ENCODE data around the gene EHBP1. TPM values are rescaled to one million over a fixed set of nuclear protein-coding genes. Genes with fewer than 3 reads are reported as not detected.

Gene EHBP1
- total RNA-seq (25.6 TPM), polyA plus RNA-seq (10 to 100 TPM in 2 of 4 donors, 1 to 10 TPM in 2; 8.5 to 17.6 (median 10.0) TPM)

- Mint-ChIP-seq H3K4me3 (peak within 1 kb of the TSS; percentile 96 to 100 (median 98)), H3K36me3 (peaks cover 8% of the 10 kb centered on the region), H3K27ac (peak within 1 kb of the TSS; percentile 77 to 89 (median 87)), H3K27me3 (peaks cover 19% of the 10 kb centered on the region), H3K9me3 (no peaks in the 10 kb centered on the region), H3K4me1 (peaks cover 15 to 38% (median 32%) of the 10 kb centered on the region in 4 donors)
- peak; percentile 97 to 99 for ATAC-seq (ENCODE audit: low read depth in 2 of 2)
- H3K36me3 ChIP-seq (ENCODE audit: control insufficient read depth, insufficient read depth, low read length), result no peaks in the 10 kb centered on the region
- peak; percentile 96 to 99 (median 96) for DNase-seq
- H3K4me3 ChIP-seq (ENCODE audit: low read depth, low read length), result peak within 1 kb of the TSS; percentile 86
- H3K27ac ChIP-seq (ENCODE audit: insufficient read depth, low read length, poor library complexity, severe bottlenecking), result peak within 1 kb of the TSS; percentile 38
- no peaks in the 10 kb centered on the region for H3K9me3 ChIP-seq (ENCODE audit: control insufficient read depth in 2 of 2, low read length in 2 of 2)
- peaks cover 27% of the 10 kb centered on the region for H3K4me1 ChIP-seq (ENCODE audit: control insufficient read depth, insufficient read depth, low read length, poor library complexity, severe bottlenecking)
- H3K27me3 ChIP-seq (ENCODE audit: control insufficient read depth, insufficient read depth, low read length), result no peaks in the 10 kb centered on the region
These were observed at the start of gene EHBP1 for GRCh38 chr2:62705007-62705829. TSS of gene EHBP1 (plus strand) at chr2:62705713. CDS start at chr2:62707192, 1,479 bp downstream.

- Mint-ChIP-seq H3K4me1 (peaks cover 0 to 4% (median 0%) of the 10 kb centered on the region in 4 donors), H3K4me3 (no peak overlapping the region), H3K27ac (no peak overlapping the region), H3K36me3 (no peaks in the 10 kb centered on the region), H3K9me3 (peaks cover 0 to 3% (median 0%) of the 10 kb centered on the region in 7 donors), H3K27me3 (peaks cover 4% of the 10 kb centered on the region)
- no peak overlapping the region for H3K4me3 ChIP-seq (ENCODE audit: low read depth, low read length)
- ATAC-seq (ENCODE audit: low read depth in 2 of 2) (no peak), DNase-seq (no peak)
- no peaks in the 10 kb centered on the region for H3K36me3 ChIP-seq (ENCODE audit: control insufficient read depth, insufficient read depth, low read length)
- no peak overlapping the region for H3K27ac ChIP-seq (ENCODE audit: insufficient read depth, low read length, poor library complexity, severe bottlenecking)
- no peaks in the 10 kb centered on the region for H3K9me3 ChIP-seq (ENCODE audit: control insufficient read depth in 2 of 2, low read length in 2 of 2)
- no peaks in the 10 kb centered on the region for H3K4me1 ChIP-seq (ENCODE audit: control insufficient read depth, insufficient read depth, low read length, poor library complexity, severe bottlenecking)
- H3K27me3 ChIP-seq (ENCODE audit: control insufficient read depth, insufficient read depth, low read length), result no peaks in the 10 kb centered on the region
These were observed 47.7 kb upstream of the EHBP1 start for GRCh38 chr2:62657783-62658182.

GRCh38 chr2:62658891-62659290 lies 46.6 kb upstream of the EHBP1 start:
- Histone ChIP-seq H3K4me3 (ENCODE audit: low read depth, low read length) (no peak overlapping the region), H3K4me1 (ENCODE audit: control insufficient read depth, insufficient read depth, low read length, poor library complexity, severe bottlenecking) (no peaks in the 10 kb centered on the region), H3K9me3 (ENCODE audit: control insufficient read depth in 2 of 2, low read length in 2 of 2) (no peaks in the 10 kb centered on the region), H3K36me3 (ENCODE audit: control insufficient read depth, insufficient read depth, low read length) (no peaks in the 10 kb centered on the region), H3K27ac (ENCODE audit: insufficient read depth, low read length, poor library complexity, severe bottlenecking) (no peak overlapping the region), H3K27me3 (ENCODE audit: control insufficient read depth, insufficient read depth, low read length) (no peaks in the 10 kb centered on the region)
- no peak for ATAC-seq (ENCODE audit: low read depth in 2 of 2)
- Mint-ChIP-seq H3K4me1 (peaks cover 0 to 4% (median 0%) of the 10 kb centered on the region in 4 donors), H3K4me3 (no peak overlapping the region), H3K9me3 (peaks cover 0 to 3% (median 0%) of the 10 kb centered on the region in 7 donors), H3K27me3 (peaks cover 7% of the 10 kb centered on the region), H3K36me3 (no peaks in the 10 kb centered on the region), H3K27ac (no peak overlapping the region)
- no peak for DNase-seq

GRCh38 chr2:62660087-62660486 lies 45.4 kb upstream of the EHBP1 start:
- no peak for ATAC-seq (ENCODE audit: low read depth in 2 of 2)
- Mint-ChIP-seq H3K4me3 (no peak overlapping the region), H3K36me3 (no peaks in the 10 kb centered on the region), H3K9me3 (peaks cover 0 to 2% (median 0%) of the 10 kb centered on the region in 7 donors), H3K27me3 (peaks cover 11% of the 10 kb centered on the region), H3K27ac (no peak overlapping the region), H3K4me1 (peaks cover 0 to 4% (median 0%) of the 10 kb centered on the region in 4 donors)
- no peak for DNase-seq
- no peak overlapping the region for H3K27ac ChIP-seq (ENCODE audit: insufficient read depth, low read length, poor library complexity, severe bottlenecking)
- no peaks in the 10 kb centered on the region for H3K27me3 ChIP-seq (ENCODE audit: control insufficient read depth, insufficient read depth, low read length)
- no peak overlapping the region for H3K4me3 ChIP-seq (ENCODE audit: low read depth, low read length)
- H3K4me1 ChIP-seq (ENCODE audit: control insufficient read depth, insufficient read depth, low read length, poor library complexity, severe bottlenecking), result no peaks in the 10 kb centered on the region
- no peaks in the 10 kb centered on the region for H3K36me3 ChIP-seq (ENCODE audit: control insufficient read depth, insufficient read depth, low read length)
- no peaks in the 10 kb centered on the region for H3K9me3 ChIP-seq (ENCODE audit: control insufficient read depth in 2 of 2, low read length in 2 of 2)

- ATAC-seq (ENCODE audit: low read depth in 2 of 2) (no peak), DNase-seq (no peak)
- Mint-ChIP-seq H3K27ac (no peak overlapping the region), H3K27me3 (peaks cover 11% of the 10 kb centered on the region), H3K36me3 (no peaks in the 10 kb centered on the region), H3K4me3 (no peak overlapping the region), H3K4me1 (peaks cover 0 to 4% (median 0%) of the 10 kb centered on the region in 4 donors), H3K9me3 (peaks cover 0 to 2% (median 0%) of the 10 kb centered on the region in 7 donors)
- Histone ChIP-seq H3K4me1 (ENCODE audit: control insufficient read depth, insufficient read depth, low read length, poor library complexity, severe bottlenecking) (no peaks in the 10 kb centered on the region), H3K9me3 (ENCODE audit: control insufficient read depth in 2 of 2, low read length in 2 of 2) (no peaks in the 10 kb centered on the region), H3K4me3 (ENCODE audit: low read depth, low read length) (no peak overlapping the region), H3K36me3 (ENCODE audit: control insufficient read depth, insufficient read depth, low read length) (no peaks in the 10 kb centered on the region), H3K27ac (ENCODE audit: insufficient read depth, low read length, poor library complexity, severe bottlenecking) (no peak overlapping the region), H3K27me3 (ENCODE audit: control insufficient read depth, insufficient read depth, low read length) (no peaks in the 10 kb centered on the region)
These were observed 44.8 kb upstream of the EHBP1 start for GRCh38 chr2:62660582-62661262.

- ATAC-seq (ENCODE audit: low read depth in 2 of 2) (no peak), DNase-seq (no peak)
- H3K27me3 Mint-ChIP-seq, result peaks cover 11% of the 10 kb centered on the region
- Histone ChIP-seq H3K4me1 (ENCODE audit: control insufficient read depth, insufficient read depth, low read length, poor library complexity, severe bottlenecking) (no peaks in the 10 kb centered on the region), H3K9me3 (ENCODE audit: control insufficient read depth in 2 of 2, low read length in 2 of 2) (no peaks in the 10 kb centered on the region), H3K4me3 (ENCODE audit: low read depth, low read length) (no peak overlapping the region), H3K27me3 (ENCODE audit: control insufficient read depth, insufficient read depth, low read length) (no peaks in the 10 kb centered on the region), H3K36me3 (ENCODE audit: control insufficient read depth, insufficient read depth, low read length) (no peaks in the 10 kb centered on the region), H3K27ac (ENCODE audit: insufficient read depth, low read length, poor library complexity, severe bottlenecking) (no peak overlapping the region)
- H3K36me3 Mint-ChIP-seq, result no peaks in the 10 kb centered on the region
- no peak overlapping the region for H3K27ac Mint-ChIP-seq
- H3K4me3 Mint-ChIP-seq, result no peak overlapping the region
- H3K4me1 Mint-ChIP-seq, result peaks cover 0 to 4% (median 0%) of the 10 kb centered on the region in 4 donors
- no peaks in the 10 kb centered on the region for H3K9me3 Mint-ChIP-seq
These were observed 44.3 kb upstream of the EHBP1 start for GRCh38 chr2:62661263-62661635.

- Histone ChIP-seq H3K4me1 (ENCODE audit: control insufficient read depth, insufficient read depth, low read length, poor library complexity, severe bottlenecking) (no peaks in the 10 kb centered on the region), H3K27me3 (ENCODE audit: control insufficient read depth, insufficient read depth, low read length) (no peaks in the 10 kb centered on the region), H3K36me3 (ENCODE audit: control insufficient read depth, insufficient read depth, low read length) (no peaks in the 10 kb centered on the region), H3K4me3 (ENCODE audit: low read depth, low read length) (no peak overlapping the region), H3K27ac (ENCODE audit: insufficient read depth, low read length, poor library complexity, severe bottlenecking) (no peak overlapping the region), H3K9me3 (ENCODE audit: control insufficient read depth in 2 of 2, low read length in 2 of 2) (no peaks in the 10 kb centered on the region)
- no peak for DNase-seq
- Mint-ChIP-seq H3K27ac (no peak overlapping the region), H3K4me1 (peaks cover 0 to 4% (median 0%) of the 10 kb centered on the region in 4 donors), H3K27me3 (peaks cover 11% of the 10 kb centered on the region), H3K9me3 (no peaks in the 10 kb centered on the region), H3K4me3 (no peak overlapping the region), H3K36me3 (no peaks in the 10 kb centered on the region)
- ATAC-seq (ENCODE audit: low read depth in 2 of 2), result no peak
These were observed 43.4 kb upstream of the EHBP1 start for GRCh38 chr2:62662131-62662530.

Measured in CD4-positive, CD25-positive, alpha-beta regulatory T cell (primary cell).